ENCODE results near the gene DTX3. TPM values are rescaled to one million over a fixed set of nuclear protein-coding genes. Genes with fewer than 3 reads are reported as not detected.
"Not testable (repeated sequence)": the region's sequence is repeated elsewhere in the genome, so short reads cannot be mapped to it uniquely, and the experiment has no call there.

Gene DTX3
- total RNA-seq, 1 donor from 2014 or later: 99.6 TPM

DNA sequence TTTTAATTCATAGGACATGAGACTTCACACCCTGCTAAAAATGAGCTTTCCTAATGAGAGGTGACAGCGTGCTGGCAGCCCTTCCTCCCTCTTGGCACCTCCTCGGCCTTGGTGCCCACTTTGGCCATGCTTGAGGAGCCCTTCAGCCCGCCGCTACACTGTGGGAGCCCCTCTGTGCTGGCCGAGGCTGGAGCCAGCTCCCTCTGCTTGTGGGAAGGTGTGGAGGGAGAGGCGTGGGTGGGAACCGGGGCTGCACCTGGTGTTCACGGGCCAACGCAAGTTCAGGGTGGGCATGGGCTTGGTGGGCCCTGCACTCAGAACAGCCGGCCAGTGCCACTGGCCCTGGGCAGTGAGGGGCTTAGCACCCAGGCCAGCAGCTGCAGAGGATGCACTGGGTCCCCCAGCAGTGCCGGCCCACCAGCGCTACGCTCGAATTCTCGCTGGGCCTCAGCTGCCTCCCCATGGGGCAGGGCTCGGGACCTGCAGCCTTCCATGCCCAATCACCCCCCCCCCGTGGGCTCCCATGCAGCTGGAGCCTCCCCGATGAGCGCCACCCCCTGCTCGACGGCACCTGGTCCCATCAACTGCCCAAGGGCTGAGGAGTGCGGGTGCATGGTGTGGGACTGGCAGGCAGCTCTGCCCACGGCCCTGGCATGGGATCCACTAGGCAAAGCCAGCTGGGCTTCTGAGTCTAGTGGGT, 51.1 kb downstream of the DTX3 start:
- H3K27me3 Mint-ChIP-seq (ENCODE audit: unreplicated experiment): peaks cover 5% of the 10 kb centered on the region
- DNase-seq: no peak
- TF ChIP-seq, protein P1, sequence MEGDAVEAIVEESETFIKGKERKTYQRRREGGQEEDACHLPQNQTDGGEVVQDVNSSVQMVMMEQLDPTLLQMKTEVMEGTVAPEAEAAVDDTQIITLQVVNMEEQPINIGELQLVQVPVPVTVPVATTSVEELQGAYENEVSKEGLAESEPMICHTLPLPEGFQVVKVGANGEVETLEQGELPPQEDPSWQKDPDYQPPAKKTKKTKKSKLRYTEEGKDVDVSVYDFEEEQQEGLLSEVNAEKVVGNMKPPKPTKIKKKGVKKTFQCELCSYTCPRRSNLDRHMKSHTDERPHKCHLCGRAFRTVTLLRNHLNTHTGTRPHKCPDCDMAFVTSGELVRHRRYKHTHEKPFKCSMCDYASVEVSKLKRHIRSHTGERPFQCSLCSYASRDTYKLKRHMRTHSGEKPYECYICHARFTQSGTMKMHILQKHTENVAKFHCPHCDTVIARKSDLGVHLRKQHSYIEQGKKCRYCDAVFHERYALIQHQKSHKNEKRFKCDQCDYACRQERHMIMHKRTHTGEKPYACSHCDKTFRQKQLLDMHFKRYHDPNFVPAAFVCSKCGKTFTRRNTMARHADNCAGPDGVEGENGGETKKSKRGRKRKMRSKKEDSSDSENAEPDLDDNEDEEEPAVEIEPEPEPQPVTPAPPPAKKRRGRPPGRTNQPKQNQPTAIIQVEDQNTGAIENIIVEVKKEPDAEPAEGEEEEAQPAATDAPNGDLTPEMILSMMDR (IDR thresholded peaks at IDR 0.05; ENCODE audit: partially characterized antibody, unreplicated experiment): no peak
- H3K4me3 Mint-ChIP-seq (ENCODE audit: unreplicated experiment): no peak overlapping the region
- no peaks in the 10 kb centered on the region for H3K4me1 Mint-ChIP-seq (ENCODE audit: low read depth, unreplicated experiment)
- H3K9me3 Mint-ChIP-seq (ENCODE audit: unreplicated experiment): peaks cover 3% of the 10 kb centered on the region
- no peaks in the 10 kb centered on the region for H3K36me3 Mint-ChIP-seq (ENCODE audit: unreplicated experiment)
- H3K27ac Mint-ChIP-seq (ENCODE audit: unreplicated experiment): no peak overlapping the region

DNA sequence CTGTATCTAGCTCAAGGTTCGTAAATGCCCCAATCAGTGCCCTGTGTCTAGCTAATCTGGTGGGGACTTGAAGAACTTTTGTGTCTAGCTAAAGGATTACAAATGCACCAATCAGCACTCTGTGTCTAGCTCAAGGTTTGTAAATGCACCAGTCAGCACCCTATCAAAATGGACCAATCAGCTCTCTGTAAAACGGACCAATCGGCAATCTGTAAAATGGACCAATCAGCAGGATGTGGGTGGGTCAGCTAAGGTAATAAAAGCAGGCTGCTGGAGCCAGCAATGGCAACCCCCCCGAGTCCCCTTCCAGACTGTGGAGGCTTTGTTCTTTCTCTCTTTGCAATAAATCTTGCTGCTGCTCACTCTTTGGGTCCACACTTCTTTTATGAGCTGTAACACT, 51.8 kb downstream of the DTX3 start:
- not testable (repeated sequence) for DNase-seq; H3K9me3 Mint-ChIP-seq (ENCODE audit: unreplicated experiment); H3K27me3 Mint-ChIP-seq (ENCODE audit: unreplicated experiment); H3K4me1 Mint-ChIP-seq (ENCODE audit: low read depth, unreplicated experiment); H3K36me3 Mint-ChIP-seq (ENCODE audit: unreplicated experiment); H3K27ac Mint-ChIP-seq (ENCODE audit: unreplicated experiment); H3K4me3 Mint-ChIP-seq (ENCODE audit: unreplicated experiment)

DNA sequence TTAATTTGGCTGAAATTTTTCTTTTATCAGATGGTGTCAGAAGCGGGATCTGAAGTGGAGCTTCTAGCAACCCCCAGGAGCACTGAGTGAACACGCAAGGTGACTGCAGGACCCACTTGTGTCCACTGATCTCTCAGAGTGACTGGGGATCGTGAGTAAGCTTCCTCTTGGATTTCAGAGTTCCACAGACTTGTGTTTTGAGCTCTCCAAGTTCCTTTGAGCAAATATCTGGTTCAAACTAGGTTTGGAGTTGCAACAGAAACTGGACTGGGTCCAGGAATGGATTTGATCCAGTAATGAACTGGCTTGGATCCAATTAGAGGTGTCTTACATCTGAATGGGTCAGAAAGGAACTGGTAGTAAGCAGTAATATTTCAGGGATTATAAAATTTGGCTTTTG, 53.1 kb downstream of the DTX3 start:
- TF ChIP-seq, protein P1 (IDR thresholded peaks at IDR 0.05; ENCODE audit: partially characterized antibody, unreplicated experiment): no peak
- H3K4me1 Mint-ChIP-seq (ENCODE audit: low read depth, unreplicated experiment): no peaks in the 10 kb centered on the region
- peaks cover 5% of the 10 kb centered on the region for H3K27me3 Mint-ChIP-seq (ENCODE audit: unreplicated experiment)
- H3K4me3 Mint-ChIP-seq (ENCODE audit: unreplicated experiment): no peak overlapping the region
- DNase-seq: no peak
- peaks cover 3% of the 10 kb centered on the region for H3K9me3 Mint-ChIP-seq (ENCODE audit: unreplicated experiment)
- H3K36me3 Mint-ChIP-seq (ENCODE audit: unreplicated experiment): no peaks in the 10 kb centered on the region
- H3K27ac Mint-ChIP-seq (ENCODE audit: unreplicated experiment): no peak overlapping the region

DNA sequence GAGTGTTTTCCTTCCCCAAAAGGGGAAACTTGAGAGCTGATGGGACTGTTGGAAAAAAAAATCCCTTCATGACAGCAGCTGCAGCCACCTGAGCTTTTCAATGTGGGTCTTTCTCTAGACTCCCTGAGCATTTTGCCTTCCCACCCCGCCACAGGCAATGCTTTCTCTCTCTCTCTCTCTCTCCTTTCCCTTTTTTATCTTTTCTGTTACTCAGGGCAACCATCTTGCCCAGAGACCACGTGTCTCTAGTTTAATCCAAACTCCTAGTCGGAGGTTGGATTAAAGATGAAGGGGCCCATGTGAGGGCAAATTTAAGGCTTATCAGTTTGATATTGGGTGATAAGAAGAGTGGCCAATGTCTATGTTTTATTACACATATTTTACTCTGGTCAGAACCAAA, 54.3 kb downstream of the DTX3 start:
- Mint-ChIP-seq H3K4me1 (ENCODE audit: low read depth, unreplicated experiment) (no peaks in the 10 kb centered on the region), H3K27ac (ENCODE audit: unreplicated experiment) (no peak overlapping the region), H3K36me3 (ENCODE audit: unreplicated experiment) (no peaks in the 10 kb centered on the region), H3K9me3 (ENCODE audit: unreplicated experiment) (peaks cover 3% of the 10 kb centered on the region), H3K27me3 (ENCODE audit: unreplicated experiment) (peaks cover 5% of the 10 kb centered on the region), H3K4me3 (ENCODE audit: unreplicated experiment) (no peak overlapping the region)
- DNase-seq: no peak
- TF ChIP-seq, protein P1 (IDR thresholded peaks at IDR 0.05; ENCODE audit: partially characterized antibody, unreplicated experiment): no peak

Other genes starting within 250 kb of the DTX3 start
- 106 TPM for gene R3HDM2, start 173.8 kb upstream of the DTX3 start, total RNA-seq (ENCODE audit: unreplicated experiment)
- gene INHBC, start 170.0 kb upstream of the DTX3 start, total RNA-seq (ENCODE audit: unreplicated experiment): not detected
- gene INHBE, start 149.5 kb upstream of the DTX3 start, total RNA-seq (ENCODE audit: unreplicated experiment): 18.0 TPM
- gene GLI1, start 145.0 kb upstream of the DTX3 start, total RNA-seq (ENCODE audit: unreplicated experiment): 2.3 TPM
- gene ARHGAP9, start 125.0 kb upstream of the DTX3 start, total RNA-seq (ENCODE audit: unreplicated experiment): 52.0 TPM
- gene MARS1, start 116.8 kb upstream of the DTX3 start, total RNA-seq (ENCODE audit: unreplicated experiment): 870 TPM
- gene DDIT3, start 84.3 kb upstream of the DTX3 start, total RNA-seq (ENCODE audit: unreplicated experiment): 70.9 TPM
- 108 TPM for gene MBD6, start 82.0 kb upstream of the DTX3 start, total RNA-seq (ENCODE audit: unreplicated experiment)
- gene DCTN2, start 57.6 kb upstream of the DTX3 start, total RNA-seq (ENCODE audit: unreplicated experiment): 484 TPM
- gene KIF5A, start 54.8 kb upstream of the DTX3 start, total RNA-seq (ENCODE audit: unreplicated experiment): 314 TPM
- 27.5 TPM for gene PIP4K2C, start 13.6 kb upstream of the DTX3 start, total RNA-seq (ENCODE audit: unreplicated experiment)
- 80.2 TPM for gene ARHGEF25, start 6.6 kb downstream of the DTX3 start, total RNA-seq (ENCODE audit: unreplicated experiment)
- gene B4GALNT1, start 28.4 kb downstream of the DTX3 start, total RNA-seq (ENCODE audit: unreplicated experiment): 83.9 TPM
- gene OS9, start 89.3 kb downstream of the DTX3 start, total RNA-seq (ENCODE audit: unreplicated experiment): 225 TPM
- gene AGAP2, start 133.9 kb downstream of the DTX3 start, total RNA-seq (ENCODE audit: unreplicated experiment): 45.5 TPM
- 27.2 TPM for gene TSPAN31, start 140.2 kb downstream of the DTX3 start, total RNA-seq (ENCODE audit: unreplicated experiment)
- 123 TPM for gene CDK4, start 147.5 kb downstream of the DTX3 start, total RNA-seq (ENCODE audit: unreplicated experiment)
- gene MARCHF9, start 150.3 kb downstream of the DTX3 start, total RNA-seq (ENCODE audit: unreplicated experiment): 26.7 TPM
- gene CYP27B1, start 162.3 kb downstream of the DTX3 start, total RNA-seq (ENCODE audit: unreplicated experiment): 1.7 TPM
- 9.1 TPM for gene METTL1, start 167.3 kb downstream of the DTX3 start, total RNA-seq (ENCODE audit: unreplicated experiment)
- gene EEF1AKMT3, start 167.8 kb downstream of the DTX3 start, total RNA-seq (ENCODE audit: unreplicated experiment): 3.3 TPM
- gene TSFM, start 178.0 kb downstream of the DTX3 start, total RNA-seq (ENCODE audit: unreplicated experiment): 35.7 TPM
- gene AVIL, start 213.9 kb downstream of the DTX3 start, total RNA-seq (ENCODE audit: unreplicated experiment): 4.8 TPM
- gene CTDSP2, start 241.9 kb downstream of the DTX3 start, total RNA-seq (ENCODE audit: unreplicated experiment): 127 TPM

Data from glutamatergic neuron (in vitro differentiated cells).